AG04449 (cell line): ENCODE data around the gene TEX44.

Experiments
- CTCF ChIA-PET: fragments of 350-600 bp; formaldehyde crosslinking; extraction: SDS; loops from one replicate; lab custom pipeline; 2021; ENCODE audit warnings: antibody characterized with exemption; lab: Yijun Ruan, JAX
- POLR2A ChIA-PET: fragments of 400-600, 350-600 bp; formaldehyde crosslinking; extraction: SDS; loops from one replicate; lab custom pipeline; 2020; ENCODE audit warnings: antibody characterized with exemption, inconsistent platforms; lab: Yijun Ruan, JAX
- DNase-seq: peaks from one replicate; pipeline ENCODE4 v3.0.0-alpha.2; 2010; ENCODE audit warnings: low read depth, low spot score
- H3K4me3 ChIP-seq: 2 replicates; pipeline ENCODE4 v1.5.1; 2011; ENCODE audit warnings: low read depth, mild to moderate bottlenecking, control low read depth, low read length
- CTCF ChIP-seq: IDR thresholded peaks from one replicate; pipeline ENCODE4 v1.5.1; 2011; ENCODE audit warnings: mild to moderate bottlenecking, moderate library complexity, low read length, control low read depth, inconsistent platforms; ENCODE audit not compliant: insufficient read depth; ENCODE audit errors: missing control alignments

TEX44 gene

GRCh38 chr2:231621051-231621879 is 28.6 kb downstream of the TEX44 start:
- H3K4me3 ChIP-seq: no peak overlapping the region
- POLR2A ChIA-PET: no interaction called here
- TF ChIP-seq CTCF: no peak
- CTCF ChIA-PET: interaction anchor here (1.1 to 10.2 kb wide), 5 partner anchors 9 to 93 kb away, joined by 4 to 88 read pairs (median 5); no protein-coding TSS in a partner anchor
- DNase-seq: no peak

- ChIA-PET POLR2A (no interaction called here), CTCF (interaction anchor here (0.6 to 10.2 kb wide), 5 partner anchors 11 to 60 kb away, joined by 3 to 88 read pairs (median 3); no protein-coding TSS in a partner anchor)
- no peak for TF ChIP-seq CTCF
- no peak overlapping the region for H3K4me3 ChIP-seq
- no peak for DNase-seq
Measured at GRCh38 chr2:231622963-231623362, 30.3 kb downstream of the TEX44 start.

GRCh38 chr2:231626449-231626848 is 33.8 kb downstream of the TEX44 start:
- ChIA-PET CTCF (interaction anchor here (0.6 to 10.2 kb wide), 6 partner anchors 9 to 89 kb away, joined by 3 to 88 read pairs (median 3); no protein-coding TSS in a partner anchor), POLR2A (no interaction called here)
- H3K4me3 ChIP-seq: no peak overlapping the region
- DNase-seq: no peak
- no peak for TF ChIP-seq CTCF

- DNase-seq: peak; percentile 74
- peak overlapping the region; percentile 18 for H3K4me3 ChIP-seq
- ChIA-PET CTCF (interaction anchor here (0.7 to 10.2 kb wide), 8 partner anchors 16 to 895 kb away, joined by 3 to 88 read pairs (median 4); partner anchors contain the start of gene COPS7B), POLR2A (interaction anchor here (1.0 kb wide), 1 partner anchor 15 kb away, joined by 5 read pairs; no protein-coding TSS in a partner anchor)
- TF ChIP-seq CTCF: no peak
Measured at GRCh38 chr2:231627384-231628120, 34.9 kb downstream of the TEX44 start.

- no peak for TF ChIP-seq CTCF
- peak; percentile 83 for DNase-seq
- no peak overlapping the region for H3K4me3 ChIP-seq
- ChIA-PET CTCF (interaction anchor here (1.0 to 6.2 kb wide), 10 partner anchors 10 to 82 kb away, joined by 3 to 47 read pairs (median 6); no protein-coding TSS in a partner anchor), POLR2A (interaction anchor here (0.9 to 1.8 kb wide), 2 partner anchors 10 to 81 kb away, joined by 3 to 7 read pairs; no protein-coding TSS in a partner anchor)
Measured at GRCh38 chr2:231632559-231633142, 40.0 kb downstream of the TEX44 start.
